Suprapubic skin (tissue), 4 donors: Measurements from ENCODE around the gene WDR1.

Experiments
- CTCF ChIP-seq, 2 donors: fragments of 200-600 bp in 1 of 2; fragments of 450-650 bp in 1 of 2; sonication (generic) in 1 of 2; IDR thresholded peaks; one replicate each; pipeline ENCODE4 v1.5.1; 2016 to 2019; ENCODE audit warnings: antibody characterized with exemption in 2 of 2, mild to moderate bottlenecking in 1 of 2, moderate library complexity in 1 of 2
- EP300 ChIP-seq: sonication (generic); formaldehyde crosslinking; IDR thresholded peaks from one replicate; pipeline ENCODE4 v1.6.1; 2017; ENCODE audit warnings: antibody characterized with exemption
- POLR2A ChIP-seq, 2 donors: fragments of 450-650 bp; IDR thresholded peaks; one replicate each; pipeline ENCODE4 v1.6.1; 2017; ENCODE audit warnings: antibody characterized with exemption in 2 of 2, mild to moderate bottlenecking in 2 of 2, moderate library complexity in 2 of 2
- POLR2AphosphoS5 ChIP-seq, 3 donors: sonication (generic); formaldehyde crosslinking; IDR thresholded peaks; one replicate each; pipeline ENCODE4 v1.6.1; 2017; ENCODE audit warnings: antibody characterized with exemption in 3 of 3

DNA sequence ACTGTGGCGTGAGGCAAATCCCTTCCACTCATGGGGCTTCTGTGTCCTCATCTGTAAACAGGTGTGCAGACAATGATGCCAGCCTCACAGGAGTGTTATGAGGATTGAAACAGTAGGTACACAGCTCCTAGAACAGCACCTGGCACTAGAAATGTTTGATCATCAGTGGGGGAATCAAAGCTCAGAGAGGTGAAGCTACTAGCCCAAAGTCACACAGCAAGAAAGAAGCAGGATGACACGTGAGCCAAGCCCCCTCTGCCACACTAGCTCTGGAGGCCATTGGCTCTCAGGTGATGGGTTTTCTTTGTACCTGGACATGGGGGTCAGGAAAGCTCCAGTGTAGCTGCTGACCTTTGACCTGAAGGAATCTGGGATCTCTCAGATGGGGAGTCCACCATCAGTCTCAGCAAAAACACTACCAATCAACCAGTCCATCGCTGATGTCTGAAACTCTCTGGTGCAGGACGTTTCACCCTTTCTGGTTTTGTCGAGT, 81.9 kb downstream of the WDR1 start:
- TF ChIP-seq CTCF (IDR thresholded peaks at IDR 0.05) (no peak), POLR2AphosphoS5 (IDR thresholded peaks at IDR 0.05) (no peak), POLR2A (IDR thresholded peaks at IDR 0.05) (no peak), EP300 (no peak)
